ENCODE measurements around the gene RPRD1B. TPM values are rescaled to one million over a fixed set of nuclear protein-coding genes. Genes with fewer than 3 reads are reported as not detected.
"Not testable (repeated sequence)": the region's sequence is repeated elsewhere in the genome, so short reads cannot be mapped to it uniquely, and the experiment has no call there.

RPRD1B gene
- total RNA-seq, 1 donor from 2014 or later, result 96.8 TPM

DNA sequence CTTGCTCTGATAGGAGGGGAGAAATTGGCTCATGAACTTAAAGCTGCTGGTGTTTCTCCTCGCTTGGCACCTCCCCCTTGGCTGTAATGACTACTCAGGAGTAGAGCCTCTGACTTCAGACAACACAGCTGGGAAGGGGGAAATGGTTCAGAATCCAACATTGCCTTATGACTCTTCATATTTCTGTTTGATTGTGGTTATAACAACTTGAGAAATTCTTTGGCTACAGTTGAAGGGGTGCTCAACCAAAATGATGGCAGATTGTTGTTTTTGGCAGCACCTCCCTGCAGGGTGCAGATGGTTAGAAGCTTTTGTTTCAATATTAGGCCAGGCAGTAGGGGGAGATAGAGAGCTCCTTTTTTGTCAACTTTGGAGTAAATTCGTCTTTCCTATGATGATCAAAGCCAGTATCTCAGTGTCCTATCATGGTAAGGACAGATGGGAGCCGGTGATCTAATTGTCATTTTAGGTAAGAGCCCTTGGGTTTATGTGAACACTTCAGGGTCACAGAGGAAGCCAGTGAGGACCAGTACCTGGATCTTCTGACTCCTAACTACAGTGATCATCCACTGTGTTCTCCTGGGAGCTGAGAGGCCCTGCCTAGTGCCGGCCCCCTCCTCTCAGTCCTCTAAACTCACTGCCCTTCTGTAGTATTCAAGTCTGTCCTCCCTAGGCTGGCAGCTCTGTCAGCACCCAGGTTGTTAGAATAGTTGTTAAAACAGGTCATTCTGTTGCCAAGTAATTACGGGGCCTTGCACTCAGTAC lies 39.9 kb downstream of the RPRD1B start:
- DNase-seq (ENCODE audit: low spot score), result peak; percentile 80

DNA sequence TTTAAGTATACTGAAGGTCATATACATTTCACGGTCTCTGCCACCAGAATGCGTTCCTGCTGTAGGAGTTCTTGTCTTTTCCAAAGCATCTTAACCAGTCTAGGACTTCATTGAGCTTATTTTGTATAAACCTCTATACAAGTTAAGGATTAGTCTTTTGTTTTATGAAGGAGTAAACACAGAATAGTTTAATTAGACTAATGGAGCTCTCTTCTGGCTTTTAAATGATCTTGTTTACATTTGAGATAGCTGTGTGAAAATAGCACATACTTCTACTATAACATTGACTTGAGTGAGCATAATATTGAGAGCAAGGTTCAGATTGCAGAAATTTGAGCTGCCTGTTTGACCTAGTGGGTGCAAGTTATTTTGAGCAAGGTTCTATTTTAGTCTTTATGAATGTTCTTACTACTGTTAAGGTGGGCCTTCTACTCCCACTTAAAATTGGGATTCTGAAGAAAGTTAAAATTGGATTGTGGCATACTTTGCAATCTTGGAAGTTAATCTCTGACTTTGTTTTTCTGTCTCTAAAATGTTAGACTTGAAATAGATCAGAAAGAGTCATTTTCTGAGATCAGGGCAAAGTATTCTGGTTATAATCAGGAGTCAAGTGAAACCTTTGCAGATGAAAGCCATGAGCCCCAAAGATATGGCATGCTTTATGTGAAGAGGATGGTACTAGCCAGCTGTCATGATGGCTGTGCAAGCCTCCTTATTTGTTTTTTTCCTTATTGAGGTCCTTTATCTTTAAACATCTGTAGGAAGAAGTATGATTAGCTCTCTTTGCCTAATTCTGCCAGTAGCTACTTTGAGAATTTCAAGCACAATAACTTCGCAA lies 41.8 kb downstream of the RPRD1B start:
- DNase-seq (ENCODE audit: low spot score), result peak; percentile 68

DNA sequence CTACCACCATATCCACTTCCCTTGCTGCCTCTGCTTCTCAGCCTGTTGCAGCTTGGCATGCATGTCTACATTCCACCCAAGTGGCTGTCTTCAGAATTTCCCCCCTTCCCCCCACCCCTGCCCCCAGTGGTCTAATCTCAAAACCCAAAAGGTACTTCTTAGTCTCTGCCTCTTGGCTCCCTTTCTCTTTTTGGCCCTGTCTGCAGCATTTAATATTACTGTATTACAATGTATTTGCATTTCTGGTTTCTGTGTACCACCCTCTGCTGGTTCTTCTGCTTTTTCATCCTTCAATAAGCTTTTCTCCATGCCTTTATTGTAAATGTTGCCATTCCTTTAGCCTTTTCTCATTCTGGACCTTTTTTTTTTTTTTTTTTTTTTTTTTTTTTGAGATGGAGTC lies 43.0 kb downstream of the RPRD1B start:
- no peak for DNase-seq (ENCODE audit: low spot score)

DNA sequence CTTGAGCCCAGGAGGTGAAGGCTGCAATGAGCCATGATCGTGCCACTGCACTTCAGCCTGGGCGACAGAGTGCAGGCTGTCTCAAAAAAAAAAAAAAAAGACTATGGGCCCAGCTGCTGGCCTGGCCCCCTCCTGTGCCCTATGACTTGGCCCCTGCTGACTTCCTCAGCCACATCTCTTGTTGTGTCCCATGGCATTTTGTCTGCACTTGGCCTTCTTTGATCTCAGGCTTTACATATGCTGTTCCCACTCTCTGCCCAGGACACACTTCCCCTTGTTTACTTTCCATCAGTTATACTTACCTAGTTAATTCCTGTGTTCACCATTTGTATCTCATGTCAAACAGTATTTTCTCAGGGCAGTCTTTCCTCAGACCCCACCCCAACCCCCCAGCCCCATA lies 44.5 kb downstream of the RPRD1B start:
- no peak for DNase-seq (ENCODE audit: low spot score)

DNA sequence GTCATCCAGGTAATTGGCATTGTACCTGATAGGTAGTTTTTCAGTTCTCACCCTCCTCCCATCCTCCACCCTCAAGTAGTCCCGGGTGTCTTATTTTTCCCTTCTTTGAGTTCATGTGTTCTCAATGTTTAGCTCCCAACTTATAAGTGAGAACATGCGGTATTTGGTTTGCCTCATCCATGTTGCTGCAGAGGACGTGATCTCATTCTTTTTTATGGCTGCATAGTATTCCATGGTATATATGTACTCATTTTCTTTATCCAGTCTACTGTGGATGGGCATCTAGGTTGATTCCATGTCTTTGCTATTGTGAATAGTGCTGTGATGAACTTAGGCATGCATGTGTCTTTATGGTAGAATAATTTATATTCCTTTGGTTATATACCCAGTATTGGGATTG lies 45.8 kb downstream of the RPRD1B start:
- no peak for DNase-seq (ENCODE audit: low spot score)

DNA sequence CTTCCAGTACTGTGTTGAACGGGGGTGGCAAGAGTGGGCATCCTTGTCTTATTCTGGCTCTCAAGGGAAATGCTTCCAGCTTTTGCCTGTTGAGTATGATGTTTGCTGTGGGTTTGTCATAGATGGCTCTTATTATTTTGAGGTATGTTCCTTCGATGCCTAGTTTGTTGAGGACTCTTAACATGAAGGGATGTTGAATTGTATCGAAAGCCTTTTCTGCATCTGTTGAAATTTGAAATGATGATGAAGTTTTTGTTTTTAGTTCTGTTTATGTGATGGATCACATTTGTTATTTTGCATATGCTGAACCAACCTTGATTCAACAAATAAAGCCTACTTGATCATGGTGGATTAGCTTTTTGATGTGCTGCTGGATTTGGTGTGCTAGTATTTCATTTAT lies 48.0 kb downstream of the RPRD1B start:
- peak; percentile 79 for DNase-seq (ENCODE audit: low spot score)

DNA sequence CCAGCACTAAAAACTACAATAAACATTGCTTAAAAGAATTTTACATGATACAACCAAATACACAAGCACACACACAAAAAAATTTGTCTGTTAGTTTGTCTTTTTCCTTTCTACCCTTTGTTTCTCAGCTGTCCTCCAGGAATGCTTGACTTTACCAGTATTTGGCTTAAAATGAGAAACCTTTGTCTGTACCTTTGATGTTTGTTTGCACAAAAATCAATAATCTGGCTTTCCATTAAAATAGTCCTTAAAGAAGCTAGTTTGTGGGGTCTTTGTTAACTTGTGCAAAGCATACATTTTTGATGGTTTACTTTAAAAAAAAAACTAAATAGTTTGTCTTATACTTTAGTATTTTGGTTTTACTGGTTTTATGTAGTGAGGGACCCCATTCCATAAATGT lies 49.3 kb downstream of the RPRD1B start:
- no peak for DNase-seq (ENCODE audit: low spot score)

DNA sequence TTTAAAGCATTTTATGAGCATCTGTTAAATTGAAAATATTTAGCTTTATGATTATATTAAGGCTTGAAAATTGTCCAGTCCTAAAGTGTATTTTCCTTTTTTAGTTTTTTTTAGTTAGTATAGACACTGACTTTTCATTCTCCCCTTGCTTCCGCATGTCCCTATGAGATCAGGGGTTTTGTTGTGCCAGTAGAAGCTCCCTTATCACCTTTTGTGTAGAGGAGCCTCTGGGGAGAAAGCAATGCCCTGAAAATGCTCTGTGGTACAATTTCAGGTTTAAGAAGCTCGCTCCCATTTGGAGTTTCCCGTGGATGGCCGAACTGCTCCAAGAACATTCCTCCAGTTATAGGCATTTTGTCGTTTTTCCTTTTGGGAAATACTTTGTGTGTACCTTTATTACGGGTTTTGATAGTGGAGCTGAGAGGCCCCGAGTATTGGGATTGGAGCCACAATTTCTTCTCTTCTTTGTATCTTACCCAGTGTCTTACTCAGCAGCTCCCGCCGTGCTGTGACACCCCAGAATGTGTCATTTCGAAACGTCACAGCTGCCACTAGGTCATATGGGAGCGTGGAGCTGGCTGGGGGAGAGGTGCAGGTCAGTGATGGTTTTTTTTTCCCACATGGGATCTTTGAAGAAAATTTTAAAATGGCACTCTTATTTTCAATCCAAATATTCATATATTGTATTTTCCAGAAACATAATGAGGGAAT lies 49.9 kb downstream of the RPRD1B start:
- peak; percentile 44 for DNase-seq (ENCODE audit: low spot score)

DNA sequence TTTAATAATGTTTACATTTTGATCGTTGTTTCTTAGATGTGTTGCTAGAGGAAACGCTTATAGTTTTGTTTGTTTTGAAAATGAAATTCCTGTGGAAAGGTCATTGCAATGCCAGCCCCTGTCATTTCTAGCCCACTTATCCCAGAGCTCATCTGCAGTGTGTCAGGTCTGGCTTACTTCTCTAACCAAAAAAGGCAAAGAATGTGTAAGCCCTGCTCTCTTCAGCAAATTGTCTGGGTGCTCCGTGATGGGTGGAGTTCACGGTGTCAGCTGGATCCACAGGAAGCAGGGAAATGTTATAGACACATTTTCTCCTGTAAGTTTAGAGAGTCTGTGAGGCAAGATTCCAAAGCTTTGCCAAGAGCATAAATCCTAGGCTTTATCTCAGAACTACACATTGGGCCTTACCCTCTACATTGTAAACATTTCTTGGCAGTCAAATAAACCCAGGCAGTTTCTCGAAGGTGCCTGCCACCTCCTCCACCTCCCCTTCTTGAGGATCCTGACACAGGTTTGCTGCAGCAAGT lies 50.9 kb downstream of the RPRD1B start:
- peak; percentile 98 for DNase-seq (ENCODE audit: low spot score)

DNA sequence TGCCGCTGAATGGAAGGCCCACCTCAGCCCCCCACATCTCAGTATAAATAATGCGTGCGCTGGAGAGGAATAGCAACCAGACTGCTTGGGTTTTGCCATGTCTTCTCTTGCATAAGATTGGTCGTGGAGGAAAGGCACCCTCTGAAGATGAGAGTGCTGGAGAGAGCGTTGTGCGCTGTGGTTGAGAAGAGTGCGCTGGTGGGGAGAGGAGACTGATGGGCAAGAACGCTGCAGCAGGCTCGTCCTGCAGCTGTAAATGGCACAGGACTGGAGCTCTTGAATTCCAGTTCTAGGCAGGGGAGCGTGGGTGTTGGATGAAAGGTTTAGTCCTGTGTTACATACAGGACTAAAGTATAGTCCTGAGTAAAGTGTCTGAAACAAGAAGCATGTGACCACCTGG lies 51.5 kb downstream of the RPRD1B start:
- peak; percentile 55 for DNase-seq (ENCODE audit: low spot score)

DNA sequence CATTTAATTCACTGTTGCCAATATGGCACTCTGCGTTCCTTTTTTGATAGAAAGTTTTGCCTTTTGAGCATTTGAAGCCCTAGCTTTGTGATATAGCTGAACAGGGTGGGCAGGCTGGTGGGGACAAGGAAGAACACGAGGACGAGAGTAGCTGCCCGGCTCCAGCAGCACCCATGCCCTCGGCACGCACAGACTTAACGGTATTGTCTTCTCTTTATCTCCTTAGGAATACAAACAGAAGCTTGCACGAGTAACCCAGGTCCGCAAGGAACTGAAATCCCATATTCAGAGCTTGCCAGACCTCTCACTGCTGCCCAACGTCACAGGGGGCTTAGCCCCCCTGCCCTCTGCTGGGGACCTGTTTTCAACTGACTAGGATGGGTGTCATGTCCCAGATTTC lies 56.0 kb downstream of the RPRD1B start:
- DNase-seq (ENCODE audit: low spot score), result no peak

DNA sequence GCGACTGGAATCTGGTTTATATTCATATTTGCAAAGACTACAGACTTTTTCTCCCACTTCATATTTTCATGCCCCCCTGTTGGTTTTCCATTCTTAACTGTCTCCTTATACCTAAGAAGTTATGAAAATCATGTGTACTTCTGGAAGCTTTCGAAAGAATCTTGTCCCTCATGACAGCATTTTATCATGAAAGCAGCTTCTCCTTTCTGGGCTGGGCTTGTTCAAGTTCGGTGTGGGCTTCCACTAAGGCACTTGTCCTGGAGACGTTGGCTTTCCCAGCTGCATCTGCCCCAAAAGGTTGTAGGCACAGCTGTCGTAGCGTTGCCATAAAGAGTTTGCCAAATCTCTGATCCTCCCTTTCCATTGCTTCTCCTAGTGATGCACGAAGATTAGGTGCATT lies 56.5 kb downstream of the RPRD1B start:
- no peak for DNase-seq (ENCODE audit: low spot score)

DNA sequence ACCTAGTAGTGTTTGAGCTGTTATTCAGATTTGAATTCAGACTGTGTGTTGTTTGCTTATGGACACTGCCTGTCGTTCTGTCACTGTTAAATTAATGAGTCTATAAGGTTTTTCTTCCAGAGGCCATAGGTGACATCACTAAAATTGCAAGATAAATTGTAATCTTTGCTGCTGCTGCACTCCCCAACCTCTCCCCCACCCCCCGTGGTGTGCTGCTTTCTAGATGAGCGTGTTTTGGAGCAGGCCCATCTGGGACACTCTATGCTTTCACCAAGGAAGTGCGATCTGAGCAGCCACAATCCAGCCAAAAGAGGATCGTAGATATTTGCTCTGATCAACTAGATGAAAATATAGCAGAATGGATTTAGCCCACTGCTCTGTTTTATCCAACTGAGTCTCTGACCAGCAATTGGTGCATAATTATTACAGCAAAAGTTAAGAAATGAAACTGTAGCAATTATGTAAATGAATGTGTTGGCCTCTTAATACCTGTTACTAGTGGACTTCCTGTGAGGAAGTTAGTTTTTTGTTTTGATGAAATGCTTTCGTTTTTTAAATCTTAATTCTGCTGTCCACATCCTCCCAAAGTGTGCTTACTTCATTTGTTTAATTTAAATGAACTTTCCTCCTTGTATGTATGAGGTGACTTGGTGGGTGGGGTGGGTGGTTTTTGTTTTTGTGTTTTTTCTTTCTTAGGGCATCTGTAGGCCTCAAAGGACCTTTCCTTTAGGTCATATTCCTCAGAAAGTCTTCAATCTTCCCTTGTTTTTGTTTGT lies 58.1 kb downstream of the RPRD1B start:
- DNase-seq (ENCODE audit: low spot score), result peak; percentile 42

DNA sequence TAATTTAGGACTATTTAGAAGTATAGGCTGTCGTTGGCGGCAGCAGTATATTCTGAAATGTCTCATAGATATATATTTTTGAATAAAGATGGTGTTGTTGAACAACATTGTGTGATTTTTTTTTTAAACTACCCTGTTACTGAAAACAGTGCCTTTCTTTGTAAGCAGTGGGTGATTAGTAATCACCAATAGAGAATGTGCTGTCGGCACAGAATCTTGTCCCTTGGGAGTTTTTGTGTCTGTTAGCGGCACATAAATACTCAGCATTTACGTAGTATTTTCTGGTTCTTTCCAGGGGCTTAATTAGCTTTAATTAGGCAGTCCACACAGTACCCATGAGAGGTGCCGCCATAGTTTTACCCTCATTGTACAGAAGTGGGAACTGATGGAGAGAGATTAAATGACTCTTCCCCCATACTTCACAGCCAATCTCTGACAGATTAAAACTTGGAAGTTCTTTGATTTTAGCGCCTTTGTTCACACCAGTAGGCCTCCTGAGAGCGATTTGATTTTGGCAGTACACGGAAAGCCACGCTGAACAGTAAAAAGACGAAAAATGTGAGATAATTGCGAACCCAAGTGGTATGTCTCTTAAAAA lies 58.8 kb downstream of the RPRD1B start:
- DNase-seq (ENCODE audit: low spot score), result no peak

DNA sequence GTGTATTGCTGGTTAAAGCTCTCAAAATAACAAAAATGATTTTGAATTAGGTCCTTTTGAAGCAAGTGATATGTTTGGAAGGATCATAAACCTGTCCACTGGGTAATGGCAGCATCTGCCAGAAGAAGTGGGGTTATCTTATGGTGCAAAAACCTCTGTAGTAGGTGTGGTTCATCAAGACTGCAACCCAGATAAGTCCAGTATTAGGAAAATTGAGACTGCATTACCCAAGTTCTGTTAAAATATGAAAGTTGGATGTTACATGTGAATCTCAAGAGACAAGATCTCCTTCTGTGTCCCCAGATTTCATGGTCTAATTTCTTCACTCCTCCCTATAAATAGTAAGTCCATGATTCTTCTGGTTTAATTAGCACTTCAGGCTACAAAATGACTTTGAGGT lies 59.4 kb downstream of the RPRD1B start:
- no peak for DNase-seq (ENCODE audit: low spot score)

DNA sequence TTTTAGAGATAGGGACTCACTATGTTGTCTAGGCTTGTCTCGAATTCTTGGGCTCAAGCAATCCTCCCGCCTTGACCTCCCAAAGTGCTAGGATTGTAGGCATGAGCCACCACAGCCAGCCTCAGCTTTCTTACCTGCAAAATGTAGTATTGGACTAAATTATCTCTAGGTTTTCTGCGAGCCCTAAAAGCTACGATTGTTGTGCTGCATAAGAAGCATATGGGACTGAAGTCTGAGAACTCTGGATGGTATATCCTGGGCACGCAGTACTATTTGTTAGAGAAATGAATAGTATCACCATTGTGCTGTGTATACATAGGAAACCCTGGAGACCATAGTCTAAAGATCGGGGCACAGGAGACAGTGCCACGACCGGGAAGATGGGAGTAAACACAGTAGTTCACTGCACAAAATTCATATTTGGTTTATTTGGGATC lies 60.1 kb downstream of the RPRD1B start:
- DNase-seq (ENCODE audit: low spot score), result no peak

DNA sequence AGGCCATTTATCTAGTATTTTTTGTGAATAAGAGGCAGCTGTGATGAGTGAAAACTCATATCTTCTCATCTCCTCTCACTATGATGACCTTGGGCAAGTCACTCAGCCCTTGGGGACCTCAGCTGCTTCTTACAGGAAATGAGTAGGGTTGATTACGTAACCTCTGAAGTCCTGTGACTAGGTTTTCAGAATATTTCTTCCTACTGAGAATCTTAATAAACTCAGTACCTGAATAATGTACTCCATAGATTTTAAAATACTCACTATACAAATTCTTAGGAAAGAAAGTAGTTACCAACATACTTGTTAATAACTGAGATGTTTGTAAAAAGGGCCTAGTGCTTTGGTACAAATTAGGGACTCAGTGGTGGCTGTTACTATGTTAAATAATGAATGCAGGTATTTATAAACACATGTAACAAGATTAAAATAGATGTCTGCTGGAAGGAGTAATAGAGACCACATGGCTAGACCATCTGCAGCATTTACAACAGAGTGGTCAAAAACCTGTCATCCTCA lies 60.9 kb downstream of the RPRD1B start:
- peak; percentile 35 for DNase-seq (ENCODE audit: low spot score)

DNA sequence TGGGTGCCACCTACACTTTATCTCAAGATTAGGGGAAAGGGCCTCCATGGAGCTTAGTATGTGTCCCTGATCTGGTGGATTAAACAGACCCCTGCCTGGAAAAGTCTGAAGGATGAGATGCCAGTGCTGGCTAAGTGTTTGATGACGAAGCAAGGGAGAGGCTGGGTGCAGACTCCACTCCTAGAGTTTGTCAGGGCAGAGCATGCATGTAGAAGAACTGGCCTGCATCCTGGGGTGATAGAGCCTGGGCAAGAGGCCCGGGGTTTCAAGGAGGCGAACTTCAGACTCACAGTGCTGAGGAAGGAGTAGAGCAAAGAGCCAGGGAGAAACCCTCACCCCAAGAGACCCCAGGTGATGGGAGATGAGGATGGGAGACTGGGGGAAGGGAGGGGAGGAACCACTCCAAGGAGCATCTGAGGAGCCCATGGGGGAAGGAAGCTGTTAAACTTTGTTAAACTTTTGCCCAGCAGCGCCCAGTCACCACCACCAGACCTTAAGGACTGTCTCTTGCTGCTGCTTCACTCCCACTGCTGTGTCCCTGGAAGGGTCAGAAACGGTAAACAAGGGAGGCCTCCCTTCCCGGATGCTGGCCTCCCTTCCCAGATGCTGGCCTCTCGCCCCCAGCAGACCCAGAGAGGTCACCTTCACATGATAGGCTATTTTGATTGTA lies 61.6 kb downstream of the RPRD1B start:
- peak; percentile 52 for DNase-seq (ENCODE audit: low spot score)

DNA sequence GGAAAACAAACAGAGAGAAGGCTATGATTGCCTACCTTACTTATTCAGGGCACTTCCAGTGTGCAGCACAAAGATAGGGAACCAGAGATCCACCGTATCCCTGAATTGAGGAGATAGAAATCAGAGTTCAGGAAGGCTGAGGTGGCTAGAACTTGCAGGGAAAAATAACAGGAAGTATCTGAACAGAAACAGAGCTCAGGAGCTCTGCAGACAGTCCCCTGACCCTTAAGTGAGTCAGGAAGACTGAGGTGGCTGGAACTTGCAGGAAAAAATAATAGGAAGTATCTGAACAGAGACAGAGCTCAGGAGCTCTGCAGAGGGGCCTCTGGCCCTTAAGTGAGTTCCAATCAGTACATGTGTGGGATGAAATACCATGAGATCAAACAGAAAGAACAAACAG lies 65.4 kb downstream of the RPRD1B start:
- no peak for DNase-seq (ENCODE audit: low spot score)

DNA sequence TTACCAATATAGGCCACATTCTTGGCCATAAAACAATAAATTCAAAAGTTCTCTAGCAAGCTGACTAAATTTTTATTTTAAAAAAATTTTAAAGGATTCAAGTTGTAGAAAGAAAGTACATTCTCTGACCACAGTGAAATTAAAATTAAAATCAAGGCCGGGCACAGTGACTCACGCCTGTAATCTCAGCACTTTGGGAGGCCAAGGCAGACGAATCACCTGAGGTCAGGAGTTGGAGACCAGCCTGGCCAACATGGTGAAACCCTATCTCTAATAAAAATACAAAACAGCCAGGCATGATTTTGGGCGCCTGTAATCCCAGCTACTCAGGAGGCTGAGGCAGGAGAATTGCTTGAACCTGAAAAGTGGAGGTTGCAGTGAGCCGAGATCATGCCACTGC lies 68.7 kb downstream of the RPRD1B start:
- not testable (repeated sequence) for DNase-seq (ENCODE audit: low spot score)
